Neural progenitor cell (in vitro differentiated cells): ENCODE data around the gene VPS35. TPM values are rescaled to one million over a fixed set of nuclear protein-coding genes. Genes with fewer than 3 reads are reported as not detected.

Source experiments
- DNase-seq: peaks from one replicate; pipeline ENCODE4 v3.0.0-alpha.2; 2016; ENCODE audit warnings: low spot score
- H2AFZ ChIP-seq: fragments of 200-600 bp; sonication (generic); replicated peaks from 2 replicates; pipeline ENCODE4 v1.6.1; 2016; ENCODE audit warnings: antibody characterized with exemption
- H3F3A ChIP-seq: fragments of 200-600 bp; sonication (generic); 2 replicates; pipeline ENCODE4 v1.6.1; 2016; ENCODE audit warnings: antibody characterized with exemption, low read depth
- H3K27ac ChIP-seq: fragments of 200-600 bp; sonication (generic); 2 replicates; pipeline ENCODE4 v1.5.1; 2016; ENCODE audit warnings: mild to moderate bottlenecking
- H3K27me3 ChIP-seq: fragments of 200-600 bp; sonication (generic); 2 replicates; pipeline ENCODE4 v1.6.1; 2016; ENCODE audit warnings: mild to moderate bottlenecking, moderate library complexity
- H3K36me3 ChIP-seq: fragments of 200-600 bp; sonication (generic); 2 replicates; pipeline ENCODE4 v1.5.1; 2016
- H3K4me1 ChIP-seq: fragments of 200-600 bp; sonication (generic); 2 replicates; pipeline ENCODE4 v1.6.1; 2016; ENCODE audit warnings: mixed run types
- H3K4me2 ChIP-seq: fragments of 200-600 bp; sonication (generic); 2 replicates; pipeline ENCODE4 v1.6.1; 2016
- H3K4me3 ChIP-seq: fragments of 200-600 bp; sonication (generic); 2 replicates; pipeline ENCODE4 v1.5.1; 2016
- H3K79me2 ChIP-seq: fragments of 200-600 bp; sonication (generic); 2 replicates; pipeline ENCODE4 v1.6.1; 2016; ENCODE audit warnings: low read depth
- H3K9ac ChIP-seq: fragments of 200-600 bp; sonication (generic); 2 replicates; pipeline ENCODE4 v1.6.1; 2016
- H3K9me3 ChIP-seq: fragments of 200-600 bp; sonication (generic); 2 replicates; pipeline ENCODE4 v1.5.1; 2016; ENCODE audit warnings: low read depth
- H4K20me1 ChIP-seq: fragments of 200-600 bp; sonication (generic); 2 replicates; pipeline ENCODE4 v1.6.1; 2016; ENCODE audit warnings: low read depth
- H3K27ac Mint-ChIP-seq: 3 replicates; pipeline ENCODE4 v1.8.0; 2021; ENCODE audit warnings: mixed read lengths
- H3K27me3 Mint-ChIP-seq: 2 replicates; pipeline ENCODE4 v1.8.0; 2022; ENCODE audit warnings: low read depth, mild to moderate bottlenecking, inconsistent platforms, moderate library complexity, mixed read lengths; ENCODE audit not compliant: insufficient read depth
- H3K36me3 Mint-ChIP-seq: 3 replicates; pipeline ENCODE4 v1.8.0; 2021; ENCODE audit warnings: mixed read lengths
- H3K4me1 Mint-ChIP-seq: 3 replicates; pipeline ENCODE4 v1.8.0; 2021; ENCODE audit warnings: mixed read lengths
- H3K4me3 Mint-ChIP-seq: 3 replicates; pipeline ENCODE4 v1.8.0; 2021; ENCODE audit warnings: mild to moderate bottlenecking, moderate library complexity, mixed read lengths
- H3K9me3 Mint-ChIP-seq: 3 replicates; pipeline ENCODE4 v1.8.0; 2020; ENCODE audit warnings: mixed read lengths
- EZH2 ChIP-seq: fragments of 200-600 bp; sonication (generic); IDR thresholded peaks from 2 replicates; pipeline ENCODE4 v1.6.1; 2017; ENCODE audit warnings: antibody characterized with exemption, mild to moderate bottlenecking, moderate library complexity
- EZH2phosphoT487 ChIP-seq: fragments of 200-600 bp; sonication (generic); IDR thresholded peaks from 2 replicates; pipeline ENCODE4 v1.6.1; 2017; ENCODE audit warnings: antibody characterized with exemption
- total RNA-seq: library from RNA; depleted of rRNA; stranded (reverse); fragments of >200 nt; gene quantifications from 2 replicates; pipeline ENCODE4 v1.2.3, GENCODE V29; 2015; ENCODE audit warnings: low replicate concordance
- TF ChIP-seq, protein P1 (sequence below): fragments of 200-600 bp; sonication (generic); IDR thresholded peaks from 2 replicates; pipeline ENCODE4 v1.5.1; 2017; ENCODE audit warnings: antibody characterized with exemption, mild to moderate bottlenecking

VPS35 gene
- total RNA-seq, 1 donor from 2014 or later: 115 TPM

DNA sequence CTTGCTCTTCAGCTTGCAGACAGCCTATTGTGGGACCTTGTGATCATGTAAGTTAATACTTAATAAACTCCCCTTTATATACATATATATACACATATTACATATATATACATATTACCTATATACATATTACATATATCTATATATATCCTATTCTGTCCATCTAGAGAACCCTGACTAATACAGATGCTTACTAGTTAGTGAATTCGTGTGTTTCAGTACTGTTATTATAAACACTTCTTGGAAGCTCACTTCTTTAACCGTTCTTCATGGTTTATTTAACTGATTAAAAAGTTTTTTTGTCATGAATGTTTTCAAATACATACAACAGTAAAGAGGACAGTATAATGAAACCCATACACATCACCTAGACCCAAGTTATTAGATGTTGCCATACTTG, 13.1 kb upstream of the VPS35 start:
- H3K9me3 ChIP-seq: no peaks in the 10 kb centered on the region
- H3F3A ChIP-seq: peaks cover 24% of the 10 kb centered on the region
- H2AFZ ChIP-seq: no peak overlapping the region
- Mint-ChIP-seq H3K4me3 (no peak overlapping the region), H3K27ac (no peak overlapping the region), H3K4me1 (no peaks in the 10 kb centered on the region), H3K27me3 (no peaks in the 10 kb centered on the region), H3K9me3 (no peaks in the 10 kb centered on the region), H3K36me3 (peaks cover 6% of the 10 kb centered on the region)
- H3K4me3 ChIP-seq: no peak overlapping the region
- no peak overlapping the region for H3K9ac ChIP-seq
- H3K79me2 ChIP-seq: no peaks in the 10 kb centered on the region
- H3K4me2 ChIP-seq: no peak overlapping the region
- no peaks in the 10 kb centered on the region for H3K27me3 ChIP-seq
- TF ChIP-seq EZH2phosphoT487 (no peak), EZH2 (no peak)
- TF ChIP-seq, protein P1, sequence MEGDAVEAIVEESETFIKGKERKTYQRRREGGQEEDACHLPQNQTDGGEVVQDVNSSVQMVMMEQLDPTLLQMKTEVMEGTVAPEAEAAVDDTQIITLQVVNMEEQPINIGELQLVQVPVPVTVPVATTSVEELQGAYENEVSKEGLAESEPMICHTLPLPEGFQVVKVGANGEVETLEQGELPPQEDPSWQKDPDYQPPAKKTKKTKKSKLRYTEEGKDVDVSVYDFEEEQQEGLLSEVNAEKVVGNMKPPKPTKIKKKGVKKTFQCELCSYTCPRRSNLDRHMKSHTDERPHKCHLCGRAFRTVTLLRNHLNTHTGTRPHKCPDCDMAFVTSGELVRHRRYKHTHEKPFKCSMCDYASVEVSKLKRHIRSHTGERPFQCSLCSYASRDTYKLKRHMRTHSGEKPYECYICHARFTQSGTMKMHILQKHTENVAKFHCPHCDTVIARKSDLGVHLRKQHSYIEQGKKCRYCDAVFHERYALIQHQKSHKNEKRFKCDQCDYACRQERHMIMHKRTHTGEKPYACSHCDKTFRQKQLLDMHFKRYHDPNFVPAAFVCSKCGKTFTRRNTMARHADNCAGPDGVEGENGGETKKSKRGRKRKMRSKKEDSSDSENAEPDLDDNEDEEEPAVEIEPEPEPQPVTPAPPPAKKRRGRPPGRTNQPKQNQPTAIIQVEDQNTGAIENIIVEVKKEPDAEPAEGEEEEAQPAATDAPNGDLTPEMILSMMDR: no peak
- no peaks in the 10 kb centered on the region for H3K4me1 ChIP-seq
- H3K27ac ChIP-seq: no peak overlapping the region
- H3K36me3 ChIP-seq: peaks cover 8% of the 10 kb centered on the region
- no peaks in the 10 kb centered on the region for H4K20me1 ChIP-seq
- DNase-seq: no peak

GRCh38 chr16:46701615-46702014, 12.6 kb upstream of the VPS35 start:
- Mint-ChIP-seq H3K9me3 (no peaks in the 10 kb centered on the region), H3K4me1 (no peaks in the 10 kb centered on the region), H3K4me3 (no peak overlapping the region), H3K36me3 (peaks cover 8% of the 10 kb centered on the region), H3K27ac (no peak overlapping the region), H3K27me3 (no peaks in the 10 kb centered on the region)
- TF ChIP-seq EZH2phosphoT487: no peak
- TF ChIP-seq EZH2: no peak
- TF ChIP-seq, protein P1: no peak
- DNase-seq: no peak
- Histone ChIP-seq H2AFZ (no peak overlapping the region), H3K4me3 (no peak overlapping the region), H4K20me1 (no peaks in the 10 kb centered on the region), H3K36me3 (peaks cover 9% of the 10 kb centered on the region), H3K27me3 (no peaks in the 10 kb centered on the region), H3K9me3 (no peaks in the 10 kb centered on the region), H3F3A (peaks cover 28% of the 10 kb centered on the region), H3K9ac (no peak overlapping the region), H3K4me1 (no peaks in the 10 kb centered on the region), H3K27ac (no peak overlapping the region), H3K79me2 (no peaks in the 10 kb centered on the region), H3K4me2 (no peak overlapping the region)

- no peak for DNase-seq
- H4K20me1 ChIP-seq: no peaks in the 10 kb centered on the region
- H3K9ac ChIP-seq: no peak overlapping the region
- no peaks in the 10 kb centered on the region for H3K27me3 Mint-ChIP-seq
- no peaks in the 10 kb centered on the region for H3K9me3 Mint-ChIP-seq
- no peaks in the 10 kb centered on the region for H3K27me3 ChIP-seq
- H3K27ac Mint-ChIP-seq: no peak overlapping the region
- no peak overlapping the region for H3K4me2 ChIP-seq
- H3K4me1 ChIP-seq: no peaks in the 10 kb centered on the region
- no peak for TF ChIP-seq EZH2
- TF ChIP-seq, protein P1: no peak
- no peak for TF ChIP-seq EZH2phosphoT487
- H3F3A ChIP-seq: peaks cover 43% of the 10 kb centered on the region
- H3K9me3 ChIP-seq: no peaks in the 10 kb centered on the region
- H3K27ac ChIP-seq: no peak overlapping the region
- H3K36me3 ChIP-seq: peaks cover 17% of the 10 kb centered on the region
- no peak overlapping the region for H3K4me3 ChIP-seq
- no peak overlapping the region for H2AFZ ChIP-seq
- H3K79me2 ChIP-seq: no peaks in the 10 kb centered on the region
- H3K36me3 Mint-ChIP-seq: peaks cover 15% of the 10 kb centered on the region
- H3K4me3 Mint-ChIP-seq: no peak overlapping the region
- H3K4me1 Mint-ChIP-seq: no peaks in the 10 kb centered on the region
Measured at GRCh38 chr16:46700048-46700447, 11.1 kb upstream of the VPS35 start.
